WTC11 (cell line): Measurements from ENCODE around the gene LRRC7.

Experiments used
- ESRRA ChIP-seq: sonication (generic); formaldehyde crosslinking; IDR thresholded peaks from 2 replicates; pipeline ENCODE4 v1.8.1; 2022; ENCODE audit warnings: mild to moderate bottlenecking, missing genetic modification reagents, borderline replicate concordance
- MXD4 ChIP-seq: fragments of 250-450 bp; sonication (Bioruptor Pico); IDR thresholded peaks from 2 replicates; pipeline ENCODE4 v1.8.0; 2021; ENCODE audit warnings: mild to moderate bottlenecking, moderate library complexity, borderline replicate concordance
- TCF7 ChIP-seq: sonication (generic); formaldehyde crosslinking; IDR thresholded peaks from 2 replicates; pipeline ENCODE4 v1.8.0; 2022; ENCODE audit warnings: mild to moderate bottlenecking, low read depth, missing genetic modification reagents, moderate library complexity
- TF ChIP-seq, protein P1 (sequence below): fragments of 200-600 bp; IDR thresholded peaks from 2 replicates; pipeline ENCODE4 v1.8.0; 2022; ENCODE audit warnings: antibody characterized with exemption

DNA sequence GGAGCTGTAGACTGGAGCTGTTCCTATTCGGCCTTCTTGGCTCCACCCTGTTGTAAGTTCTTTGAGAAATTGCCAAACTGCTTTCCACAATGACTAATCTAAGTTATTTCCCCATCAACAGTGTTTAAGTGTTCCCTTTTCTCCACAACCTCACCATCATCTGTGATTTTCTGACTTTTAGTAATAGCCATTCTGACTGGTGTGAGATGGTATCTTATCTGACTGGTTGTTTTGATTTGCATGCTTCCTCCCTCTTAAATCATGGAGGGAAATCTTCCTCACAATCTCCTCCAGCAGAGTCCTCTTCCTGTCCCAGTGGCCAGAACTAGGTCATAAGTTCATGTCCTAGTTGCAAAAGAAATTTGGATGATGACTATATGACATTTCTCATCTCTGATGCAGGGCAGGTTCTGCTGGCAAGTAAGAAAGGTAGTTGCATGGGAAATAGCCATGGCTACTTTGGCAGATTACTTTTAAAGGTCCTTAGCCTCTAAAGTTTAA, 343.6 kb downstream of the LRRC7 start:
- TF ChIP-seq, protein P1, sequence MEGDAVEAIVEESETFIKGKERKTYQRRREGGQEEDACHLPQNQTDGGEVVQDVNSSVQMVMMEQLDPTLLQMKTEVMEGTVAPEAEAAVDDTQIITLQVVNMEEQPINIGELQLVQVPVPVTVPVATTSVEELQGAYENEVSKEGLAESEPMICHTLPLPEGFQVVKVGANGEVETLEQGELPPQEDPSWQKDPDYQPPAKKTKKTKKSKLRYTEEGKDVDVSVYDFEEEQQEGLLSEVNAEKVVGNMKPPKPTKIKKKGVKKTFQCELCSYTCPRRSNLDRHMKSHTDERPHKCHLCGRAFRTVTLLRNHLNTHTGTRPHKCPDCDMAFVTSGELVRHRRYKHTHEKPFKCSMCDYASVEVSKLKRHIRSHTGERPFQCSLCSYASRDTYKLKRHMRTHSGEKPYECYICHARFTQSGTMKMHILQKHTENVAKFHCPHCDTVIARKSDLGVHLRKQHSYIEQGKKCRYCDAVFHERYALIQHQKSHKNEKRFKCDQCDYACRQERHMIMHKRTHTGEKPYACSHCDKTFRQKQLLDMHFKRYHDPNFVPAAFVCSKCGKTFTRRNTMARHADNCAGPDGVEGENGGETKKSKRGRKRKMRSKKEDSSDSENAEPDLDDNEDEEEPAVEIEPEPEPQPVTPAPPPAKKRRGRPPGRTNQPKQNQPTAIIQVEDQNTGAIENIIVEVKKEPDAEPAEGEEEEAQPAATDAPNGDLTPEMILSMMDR = no peak
- TF ChIP-seq ESRRA (CRISPR knock-in tag) (no peak), MXD4 (no peak), TCF7 (CRISPR knock-in tag) (no peak)
